Heart left ventricle (tissue), 13 donors: ENCODE data around the gene CHD3.
A peak's percentile ranks its signal among the peaks of the same experiment; 100 is the strongest.

ENCODE experiments used
- POLR2A ChIP-seq, 2 donors: fragments of 450-650 bp; IDR thresholded peaks; one replicate each; pipeline ENCODE4 v1.6.1; 2017; ENCODE audit warnings: antibody characterized with exemption in 2 of 2, mild to moderate bottlenecking in 2 of 2, moderate library complexity in 2 of 2
- TF ChIP-seq, protein P1 (sequence below), 12 donors: fragments of 200-600 bp; sonication (generic) in 4 of 12; IDR thresholded peaks; one replicate each; pipeline versions ENCODE4 v1.5.0 to v1.8.0; 2018 to 2022; ENCODE audit warnings: antibody characterized with exemption in 12 of 12, mild to moderate bottlenecking in 5 of 12
- donor health status: ischemic (EF 13 %, LVEDD 7.1; RV severe dilation, severe dysfunction).
- donor health status: DM: no; HTN: yes; CAD: no.
- donor health status: DM: no; HTN: no; CAD: no.
- donor health status: ischemic (EF 25% LVEDD 6.9; RV normal size, moderate dysfunction).
- donor health status: ischemic (EF 25% LVEDD 5.7; RV mildly dilated, moderate dysfunction).
- donor health status: ischemic (EF 35%, LVEDD 5.7; RV mildly dilated, moderate dysfunction).
- donor health status: nonischemic (EF 11% LVEDD 7.7; RV severe dilation, severe dysfunction).
- donor health status: DM: yes; HTN: yes; CAD: no.
- donor health status: PGD.
- donor health status: ischemic (EF 29% LVEDD 5.4; RV normal size, mild dysfunction).
- donor health status: nonischemic (EF 23%, LVEDD 6.1; RV moderate dilation, normal function).

DNA sequence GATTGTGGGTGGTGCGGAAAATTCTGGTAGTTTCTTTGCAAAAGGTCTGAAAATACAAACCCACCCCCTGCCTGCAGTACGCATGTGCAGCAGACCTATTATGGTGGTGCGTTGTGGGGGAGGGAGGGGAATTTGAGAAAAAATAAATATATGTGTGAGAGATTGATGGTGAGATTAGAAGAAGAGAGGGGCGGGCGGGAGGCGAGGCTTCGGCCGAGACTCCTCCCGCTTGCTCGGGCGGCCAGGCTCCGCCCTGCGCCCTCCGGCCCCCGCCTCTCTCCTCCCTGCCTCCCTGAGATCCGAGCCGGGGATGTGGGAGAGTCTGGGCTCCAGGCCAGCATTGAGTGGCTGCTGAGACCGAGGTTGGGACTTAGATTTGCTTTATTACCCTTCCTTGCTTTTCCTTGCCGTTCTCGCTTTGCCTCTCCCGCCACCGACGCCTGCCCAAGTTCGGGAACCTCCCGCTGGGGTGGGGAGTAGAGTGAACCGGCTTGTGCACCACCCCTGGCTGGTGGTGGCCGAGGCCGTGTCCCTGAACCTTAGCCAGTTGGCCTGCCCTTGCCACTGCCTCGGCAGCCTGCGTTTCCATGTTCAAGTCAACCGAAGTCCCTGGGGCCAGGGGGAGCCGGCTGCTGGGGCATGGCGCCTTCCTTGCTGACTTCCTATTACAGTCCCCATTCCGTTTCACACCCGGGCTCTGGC lies 956 bp upstream of the CHD3 start:
- peak in 1 of 2 donors; percentile 50 for TF ChIP-seq POLR2A (IDR thresholded peaks at IDR 0.05)
- TF ChIP-seq, protein P1, sequence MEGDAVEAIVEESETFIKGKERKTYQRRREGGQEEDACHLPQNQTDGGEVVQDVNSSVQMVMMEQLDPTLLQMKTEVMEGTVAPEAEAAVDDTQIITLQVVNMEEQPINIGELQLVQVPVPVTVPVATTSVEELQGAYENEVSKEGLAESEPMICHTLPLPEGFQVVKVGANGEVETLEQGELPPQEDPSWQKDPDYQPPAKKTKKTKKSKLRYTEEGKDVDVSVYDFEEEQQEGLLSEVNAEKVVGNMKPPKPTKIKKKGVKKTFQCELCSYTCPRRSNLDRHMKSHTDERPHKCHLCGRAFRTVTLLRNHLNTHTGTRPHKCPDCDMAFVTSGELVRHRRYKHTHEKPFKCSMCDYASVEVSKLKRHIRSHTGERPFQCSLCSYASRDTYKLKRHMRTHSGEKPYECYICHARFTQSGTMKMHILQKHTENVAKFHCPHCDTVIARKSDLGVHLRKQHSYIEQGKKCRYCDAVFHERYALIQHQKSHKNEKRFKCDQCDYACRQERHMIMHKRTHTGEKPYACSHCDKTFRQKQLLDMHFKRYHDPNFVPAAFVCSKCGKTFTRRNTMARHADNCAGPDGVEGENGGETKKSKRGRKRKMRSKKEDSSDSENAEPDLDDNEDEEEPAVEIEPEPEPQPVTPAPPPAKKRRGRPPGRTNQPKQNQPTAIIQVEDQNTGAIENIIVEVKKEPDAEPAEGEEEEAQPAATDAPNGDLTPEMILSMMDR (IDR thresholded peaks at IDR 0.05), result no peak
